Spleen (tissue), 11 donors: Measurements from ENCODE around the gene ATXN1. TPM values are rescaled to one million over a fixed set of nuclear protein-coding genes. Genes with fewer than 3 reads are reported as not detected.

Experiments used
- DNase-seq: peaks from one replicate; pipeline ENCODE4 v3.0.0-alpha.2; 2020
- H3K27ac ChIP-seq, 8 donors: fragments of 200-600 bp; sonication (generic) in 7 of 8; 1 replicate in 4 of 8; 2 replicates in 4 of 8; pipeline versions ENCODE4 v1.5.0 to v1.8.0; 2016 to 2021; ENCODE audit warnings: inconsistent platforms in 4 of 8, mild to moderate bottlenecking in 4 of 8, moderate library complexity in 1 of 8
- H3K27me3 ChIP-seq, 7 donors: fragments of 200-600 bp; sonication (generic) in 6 of 7; replicated peaks in 1 of 7; 1 replicate in 4 of 7; 2 replicates in 3 of 7; pipeline versions ENCODE4 v1.5.0 to v1.8.0; 2016 to 2021; ENCODE audit warnings: inconsistent platforms in 3 of 7, mild to moderate bottlenecking in 1 of 7
- H3K36me3 ChIP-seq, 6 donors: fragments of 200-600 bp; sonication (generic) in 5 of 6; 1 replicate in 4 of 6; 2 replicates in 2 of 6; pipeline versions ENCODE4 v1.5.0 to v1.8.0; 2016 to 2021; ENCODE audit warnings: inconsistent platforms in 2 of 6
- H3K4me1 ChIP-seq, 6 donors: fragments of 200-600 bp; sonication (generic) in 5 of 6; 1 replicate in 3 of 6; 2 replicates in 3 of 6; pipeline versions ENCODE4 v1.5.0 to v1.8.0; 2016 to 2021; ENCODE audit warnings: inconsistent platforms in 3 of 6
- H3K4me3 ChIP-seq, 8 donors: fragments of 200-600 bp; sonication (generic) in 7 of 8; 1 replicate in 4 of 8; 2 replicates in 4 of 8; pipeline versions ENCODE4 v1.5.0 to v1.8.0; 2016 to 2021; ENCODE audit warnings: inconsistent platforms in 4 of 8, mild to moderate bottlenecking in 4 of 8, moderate library complexity in 2 of 8
- H3K9me3 ChIP-seq, 8 donors: fragments of 200-600 bp; sonication (generic) in 7 of 8; 1 replicate in 4 of 8; 2 replicates in 4 of 8; pipeline versions ENCODE4 v1.5.0 to v1.8.0; 2016 to 2021; ENCODE audit warnings: inconsistent platforms in 4 of 8
- CTCF ChIP-seq, 11 experiments: fragments of 200-600 bp in 7 of 11; fragments of 450-650 bp in 4 of 11; sonication (generic) in 4 of 11; IDR thresholded peaks in 8 of 11; conservative IDR thresholded peaks in 3 of 11; 1 replicate in 7 of 11; 2 replicates in 4 of 11; pipeline versions ENCODE4 v1.4.0 to v1.8.0; 2016 to 2021; ENCODE audit warnings: antibody characterized with exemption in 11 of 11, inconsistent platforms in 4 of 11, mild to moderate bottlenecking in 1 of 11
- POLR2A ChIP-seq, 3 donors: fragments of 450-650 bp; IDR thresholded peaks; one replicate each; pipeline ENCODE4 v1.5.1; 2017; ENCODE audit warnings: antibody characterized with exemption in 3 of 3, mild to moderate bottlenecking in 1 of 3
- POLR2AphosphoS5 ChIP-seq, 3 donors: sonication (generic); formaldehyde crosslinking; IDR thresholded peaks; one replicate each; pipeline ENCODE4 v1.5.1; 2017; ENCODE audit warnings: antibody characterized with exemption in 3 of 3
- WGBS, 5 donors: extraction: QIAGEN DNeasy Blood & Tissue Kit in 3 of 5; methylation state at CpG; one replicate each; pipeline versions ENCODE4 v1.1.5 to v1.1.7; 2013 to 2018; 5-methylcytosine and 5-hydroxymethylcytosine counted together
- intact Hi-C: fragments of 100-400 bp; cut with DNase I; formaldehyde crosslinking; loops from one replicate; pipeline ENCODE4 v1.15.0; 2023; ENCODE audit warnings: low total_unique reads
- polyA plus RNA-seq, 3 donors: library from polyadenylated mRNA; stranded (reverse); fragments of 200-250 nt; gene quantifications; one replicate each; pipeline ENCODE4 v1.2.1, GENCODE V29; 2013
- total RNA-seq, 7 donors: library from RNA; depleted of rRNA in 3 of 7; stranded (reverse); fragments of >200 nt in 3 of 7; fragmentation: NEBNext Ultra II Directional in 4 of 7; extraction: Animal tissue kit (Norgen Biotek cat#: 25700) in 4 of 7; gene quantifications; one replicate each; pipeline versions ENCODE4 v1.1.0 to v1.2.1, GENCODE V29; 2016 to 2021
- donor health status: healthy with polysubstance abuse.
- donor health status: DM: no; HTN: no; CAD: no; lungs with moderate emphysema.
- donor health status: DM: no; HTN: no; CAD: no.
- donor health status: Bipolar disorder and iron deficiency.
- donor health status: healthy.
- donor health status: DM: no; HTN: no; CAD: no.
- donor health status: DM: yes; HTN: yes; CAD: no.

ATXN1 gene
- total and polyA plus RNA-seq, 10 donors, result 3.5 to 123 (median 73.9) TPM

GRCh38 chr6:16397623-16398022 lies 363.6 kb downstream of the ATXN1 start:
- TF ChIP-seq POLR2A (IDR thresholded peaks at IDR 0.05) (no peak), POLR2AphosphoS5 (IDR thresholded peaks at IDR 0.05) (no peak)

GRCh38 chr6:16396497-16397319 lies 364.6 kb downstream of the ATXN1 start:
- Histone ChIP-seq H3K27ac (no peak overlapping the region), H3K36me3 (no peaks in the 10 kb centered on the region), H3K27me3 (no peaks in the 10 kb centered on the region), H3K9me3 (no peaks in the 10 kb centered on the region), H3K4me3 (no peak overlapping the region), H3K4me1 (peaks cover 0 to 12% (median 2%) of the 10 kb centered on the region in 6 donors)
- no peak for DNase-seq
- intact Hi-C loops, result no loop called here
- WGBS, 5 donors, result 75 to 93% (median 86%) methylated on average over 7 of the region's 7 CpGs
- TF ChIP-seq POLR2AphosphoS5 (IDR thresholded peaks at IDR 0.05), result no peak
- TF ChIP-seq CTCF (IDR thresholded peaks at IDR 0.05 in 8 of 11, conservative IDR thresholded peaks at IDR 0.05 in 3 of 11), result no peak
- TF ChIP-seq POLR2A (IDR thresholded peaks at IDR 0.05), result no peak

More at GRCh38 chr6:16397623-16398022, 363.6 kb downstream of the ATXN1 start:
- H3K4me3 ChIP-seq, result no peak overlapping the region
- no peak overlapping the region for H3K27ac ChIP-seq
- H3K4me1 ChIP-seq, result peaks cover 0 to 6% (median 0%) of the 10 kb centered on the region in 6 donors
- H3K27me3 ChIP-seq, result no peaks in the 10 kb centered on the region
- intact Hi-C loops, result no loop called here
- no peak for DNase-seq
- H3K9me3 ChIP-seq, result no peaks in the 10 kb centered on the region
- WGBS, 5 donors, result 67 to 91% (median 89%) methylated on average over 4 of the region's 4 CpGs
- no peaks in the 10 kb centered on the region for H3K36me3 ChIP-seq

- no peak overlapping the region for H3K4me3 ChIP-seq
- H3K36me3 ChIP-seq, result no peaks in the 10 kb centered on the region
- intact Hi-C loops, result no loop called here
- H3K4me1 ChIP-seq, result peaks cover 0 to 15% (median 7%) of the 10 kb centered on the region in 6 donors
- TF ChIP-seq POLR2A (IDR thresholded peaks at IDR 0.05) (no peak), CTCF (IDR thresholded peaks at IDR 0.05 in 8 of 11, conservative IDR thresholded peaks at IDR 0.05 in 3 of 11) (no peak), POLR2AphosphoS5 (IDR thresholded peaks at IDR 0.05) (no peak)
- 94 to 100% (median 98%) methylated on average over 2 of the region's 2 CpGs for WGBS, 5 donors
- no peak for DNase-seq
- H3K9me3 ChIP-seq, result no peaks in the 10 kb centered on the region
- no peak overlapping the region for H3K27ac ChIP-seq
- H3K27me3 ChIP-seq, result no peaks in the 10 kb centered on the region
Measured at GRCh38 chr6:16394632-16395031, 366.6 kb downstream of the ATXN1 start.

- Histone ChIP-seq H3K4me1 (peaks cover 0 to 15% (median 7%) of the 10 kb centered on the region in 6 donors), H3K4me3 (no peak overlapping the region), H3K9me3 (no peaks in the 10 kb centered on the region), H3K36me3 (no peaks in the 10 kb centered on the region), H3K27me3 (no peaks in the 10 kb centered on the region), H3K27ac (no peak overlapping the region)
- TF ChIP-seq POLR2A (IDR thresholded peaks at IDR 0.05), result no peak
- no peak for TF ChIP-seq CTCF (IDR thresholded peaks at IDR 0.05 in 8 of 11, conservative IDR thresholded peaks at IDR 0.05 in 3 of 11)
- no peak for TF ChIP-seq POLR2AphosphoS5 (IDR thresholded peaks at IDR 0.05)
- intact Hi-C loops, result no loop called here
- DNase-seq, result no peak
- 96 to 99% (median 96%) methylated on average over 4 of the region's 4 CpGs for WGBS, 5 donors
Measured at GRCh38 chr6:16393326-16393725, 367.9 kb downstream of the ATXN1 start.
